Upper lobe of left lung (tissue), 6 donors: ENCODE results near the gene SLC39A5. TPM values are rescaled to one million over a fixed set of nuclear protein-coding genes. Genes with fewer than 3 reads are reported as not detected.
A peak's percentile ranks its signal among the peaks of the same experiment; 100 is the strongest.

Experiments used
- ATAC-seq, 2 donors: fragments of 200-7000 bp; cut with Tn5 transposase; one replicate each; pipeline ENCODE4 v1.9.1; 2022; ENCODE audit warnings: mild to moderate bottlenecking in 2 of 2, moderate library complexity in 2 of 2; ENCODE audit not compliant: low FRiP score in 2 of 2
- DNase-seq, 2 donors: peaks; one replicate each; pipeline ENCODE4 v3.0.0-alpha.2; 2019 to 2020
- H3K27ac ChIP-seq, 4 donors: fragments of 200-600 bp; sonication (generic); one replicate each; pipeline ENCODE4 v1.5.1; 2016 to 2019
- H3K27me3 ChIP-seq, 4 donors: fragments of 200-600 bp; sonication (generic); one replicate each; pipeline ENCODE4 v1.5.1; 2017 to 2019
- H3K36me3 ChIP-seq, 4 donors: fragments of 200-600 bp; sonication (generic); one replicate each; pipeline ENCODE4 v1.5.1; 2016 to 2019
- H3K4me1 ChIP-seq, 4 donors: fragments of 200-600 bp; sonication (generic); one replicate each; pipeline ENCODE4 v1.5.1; 2018 to 2019
- H3K4me3 ChIP-seq, 4 donors: fragments of 200-600 bp; sonication (generic); one replicate each; pipeline ENCODE4 v1.5.1; 2017 to 2019; ENCODE audit warnings: mild to moderate bottlenecking in 2 of 4, moderate library complexity in 1 of 4
- H3K9me3 ChIP-seq, 4 donors: fragments of 200-600 bp; sonication (generic); one replicate each; pipeline ENCODE4 v1.5.1; 2018 to 2019
- EP300 ChIP-seq, 4 donors: sonication (generic); formaldehyde crosslinking; IDR thresholded peaks; one replicate each; pipeline ENCODE4 v1.5.1; 2017; ENCODE audit warnings: antibody characterized with exemption in 4 of 4, control low read depth in 2 of 4
- POLR2A ChIP-seq, 4 donors: fragments of 450-650 bp; IDR thresholded peaks; one replicate each; pipeline ENCODE4 v1.5.1; 2016 to 2017; ENCODE audit warnings: antibody characterized with exemption in 4 of 4, mild to moderate bottlenecking in 2 of 4
- POLR2AphosphoS5 ChIP-seq, 2 donors: sonication (generic); formaldehyde crosslinking; IDR thresholded peaks; one replicate each; pipeline ENCODE4 v1.5.1; 2017; ENCODE audit warnings: antibody characterized with exemption in 2 of 2
- WGBS, 2 donors: methylation state at CpG; one replicate each; pipeline ENCODE4 v1.1.5; 2017 to 2018; 5-methylcytosine and 5-hydroxymethylcytosine counted together
- total RNA-seq, 6 donors: library from RNA; depleted of rRNA in 4 of 6; stranded (reverse); fragments of >200 nt in 4 of 6; gene quantifications; one replicate each; pipeline versions ENCODE4 v1.1.0 to v1.2.1, GENCODE V29; 2016 to 2021
- TF ChIP-seq, protein P1 (sequence below), 6 experiments: fragments of 450-650 bp in 4 of 6; fragments of 200-600 bp in 2 of 6; sonication (generic) in 2 of 6; IDR thresholded peaks; one replicate each; pipeline ENCODE4 v1.5.1; 2016 to 2019; ENCODE audit warnings: antibody characterized with exemption in 6 of 6
- donor health status: DM: no; HTN: no; CAD: no; lungs with moderate emphysema.
- donor health status: DM: no; HTN: yes; CAD: no; lungs with severe emphysema.

The SLC39A5 gene
- total RNA-seq, 6 donors from 2014 or later: 0.37 to 1.2 (median 1.1) TPM; not detected in 3

DNA sequence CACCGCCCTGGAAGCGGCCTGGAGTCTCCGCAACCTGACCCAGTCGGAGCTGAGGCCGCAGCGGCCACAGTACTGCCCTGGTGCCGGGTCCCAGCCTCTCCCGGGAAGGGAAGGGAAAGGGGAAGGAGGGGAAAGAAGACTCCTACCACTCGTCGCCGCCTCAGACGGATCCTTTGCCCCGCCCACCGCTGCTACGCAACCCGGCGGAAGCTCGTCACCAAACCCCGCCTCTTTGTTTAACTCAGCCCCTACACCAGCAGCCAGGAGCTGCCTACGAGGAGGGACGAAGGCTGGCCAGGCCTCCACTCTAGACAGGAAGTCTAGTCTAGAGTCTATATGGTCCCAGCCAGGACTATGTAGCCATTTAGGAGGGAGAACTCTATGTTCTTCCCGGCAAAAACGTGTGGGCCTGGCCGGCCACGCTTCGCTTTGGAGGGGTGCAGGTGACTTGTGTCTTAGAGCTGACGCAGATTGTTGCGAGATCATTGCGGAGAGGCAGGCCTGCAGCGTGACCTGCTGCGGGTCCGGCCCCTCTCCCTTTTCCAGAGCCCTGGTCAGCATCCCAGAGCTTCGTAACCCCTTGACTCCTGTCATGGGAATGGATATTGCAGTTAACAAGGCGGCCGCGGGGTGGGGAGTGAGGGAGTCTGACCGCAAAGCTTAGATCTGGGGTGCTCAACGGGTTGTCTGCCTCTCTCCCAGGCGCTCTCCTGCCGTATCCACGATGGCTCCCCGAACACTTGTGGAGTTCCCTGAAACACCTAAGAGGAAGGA, 7.9 kb upstream of the SLC39A5 start, which contains the start of gene RNF41:
RNF41 (minus strand) TSS at position 166 of the 774 bp plus-strand sequence. CDS start 7,875 bp downstream, outside the sequence.
- DNase-seq: peak; percentile 99
- ATAC-seq: peak; percentile 92 to 96
- TF ChIP-seq POLR2AphosphoS5 (IDR thresholded peaks at IDR 0.05) (peak; percentile 95 to 99), POLR2A (IDR thresholded peaks at IDR 0.05) (peak in 3 of 4 donors; percentile 90 to 98 (median 98)), EP300 (IDR thresholded peaks at IDR 0.05) (peak in 1 of 4 donors; percentile 3)
- TF ChIP-seq, protein P1, sequence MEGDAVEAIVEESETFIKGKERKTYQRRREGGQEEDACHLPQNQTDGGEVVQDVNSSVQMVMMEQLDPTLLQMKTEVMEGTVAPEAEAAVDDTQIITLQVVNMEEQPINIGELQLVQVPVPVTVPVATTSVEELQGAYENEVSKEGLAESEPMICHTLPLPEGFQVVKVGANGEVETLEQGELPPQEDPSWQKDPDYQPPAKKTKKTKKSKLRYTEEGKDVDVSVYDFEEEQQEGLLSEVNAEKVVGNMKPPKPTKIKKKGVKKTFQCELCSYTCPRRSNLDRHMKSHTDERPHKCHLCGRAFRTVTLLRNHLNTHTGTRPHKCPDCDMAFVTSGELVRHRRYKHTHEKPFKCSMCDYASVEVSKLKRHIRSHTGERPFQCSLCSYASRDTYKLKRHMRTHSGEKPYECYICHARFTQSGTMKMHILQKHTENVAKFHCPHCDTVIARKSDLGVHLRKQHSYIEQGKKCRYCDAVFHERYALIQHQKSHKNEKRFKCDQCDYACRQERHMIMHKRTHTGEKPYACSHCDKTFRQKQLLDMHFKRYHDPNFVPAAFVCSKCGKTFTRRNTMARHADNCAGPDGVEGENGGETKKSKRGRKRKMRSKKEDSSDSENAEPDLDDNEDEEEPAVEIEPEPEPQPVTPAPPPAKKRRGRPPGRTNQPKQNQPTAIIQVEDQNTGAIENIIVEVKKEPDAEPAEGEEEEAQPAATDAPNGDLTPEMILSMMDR (IDR thresholded peaks at IDR 0.05): peak in 4 of 6 experiments; percentile 8 to 50 (median 18)
- no peaks in the 10 kb centered on the region for H3K9me3 ChIP-seq
- H3K27me3 ChIP-seq: no peaks in the 10 kb centered on the region
- 0 to 1% methylated on average over 31 to 34 of the region's 42 CpGs for WGBS, 2 donors
- peak within 1 kb of the TSS; percentile 96 to 100 (median 96) for H3K27ac ChIP-seq
- peaks cover 39 to 52% (median 42%) of the 10 kb centered on the region in 4 donors for H3K4me1 ChIP-seq
- H3K4me3 ChIP-seq: peak within 1 kb of the TSS; percentile 79 to 96 (median 84)
- peaks cover 0 to 8% (median 0%) of the 10 kb centered on the region in 4 donors for H3K36me3 ChIP-seq

GRCh38 chr12:56222531-56222895, 7.3 kb upstream of the SLC39A5 start:
- 5 to 20% methylated on average over 4 of the region's 4 CpGs for WGBS, 2 donors
- H3K27me3 ChIP-seq: no peaks in the 10 kb centered on the region
- peak overlapping the region; percentile 26 to 96 (median 84) for H3K4me3 ChIP-seq
- no peaks in the 10 kb centered on the region for H3K9me3 ChIP-seq
- peaks cover 38 to 52% (median 41%) of the 10 kb centered on the region in 4 donors for H3K4me1 ChIP-seq
- DNase-seq (no peak), ATAC-seq (no peak)
- no peak for TF ChIP-seq POLR2AphosphoS5 (IDR thresholded peaks at IDR 0.05)
- no peak for TF ChIP-seq EP300 (IDR thresholded peaks at IDR 0.05)
- TF ChIP-seq POLR2A (IDR thresholded peaks at IDR 0.05): no peak
- TF ChIP-seq, protein P1 (IDR thresholded peaks at IDR 0.05): no peak
- H3K36me3 ChIP-seq: peaks cover 0 to 5% (median 0%) of the 10 kb centered on the region in 4 donors
- H3K27ac ChIP-seq: peak overlapping the region; percentile 96 to 100 (median 96)

DNA sequence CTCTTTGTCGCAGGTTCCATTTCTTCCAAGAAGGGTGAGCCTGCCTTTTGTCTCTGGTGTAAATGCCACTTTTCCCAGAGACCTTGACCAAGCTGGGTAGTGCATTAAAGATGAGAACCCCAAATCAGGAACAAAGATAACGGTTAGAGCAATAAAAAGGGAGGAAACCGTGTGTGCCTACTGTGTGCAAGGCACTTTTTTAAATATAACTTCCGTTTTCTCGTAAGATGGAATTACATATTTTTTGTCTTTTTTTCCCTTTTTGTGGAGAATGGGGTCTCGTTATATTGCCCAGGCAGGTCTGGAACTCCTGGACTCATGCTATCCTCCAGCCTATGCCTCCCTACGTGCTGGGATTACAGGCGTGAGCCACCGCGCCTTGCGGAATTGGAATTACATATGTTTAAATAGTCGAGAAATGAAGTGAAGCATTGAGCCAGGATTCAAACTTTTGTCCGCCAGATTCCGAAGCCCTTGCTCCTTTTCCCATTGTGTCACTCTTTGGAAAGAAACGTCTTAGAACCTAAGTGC, 6.2 kb upstream of the SLC39A5 start:
- Histone ChIP-seq H3K9me3 (no peaks in the 10 kb centered on the region), H3K4me3 (peak overlapping the region in 3 of 4 donors; percentile 58 to 65 (median 62)), H3K4me1 (peaks cover 37 to 52% (median 41%) of the 10 kb centered on the region in 4 donors), H3K36me3 (peaks cover 0 to 7% (median 0%) of the 10 kb centered on the region in 4 donors), H3K27me3 (no peaks in the 10 kb centered on the region), H3K27ac (peak overlapping the region; percentile 74 to 100 (median 90))
- TF ChIP-seq EP300 (IDR thresholded peaks at IDR 0.05) (no peak), POLR2A (IDR thresholded peaks at IDR 0.05) (no peak), POLR2AphosphoS5 (IDR thresholded peaks at IDR 0.05) (no peak)
- TF ChIP-seq, protein P1 (IDR thresholded peaks at IDR 0.05): no peak
- WGBS, 2 donors: 25 to 32% methylated on average over 15 of the region's 15 CpGs
- no peak for ATAC-seq
- no peak for DNase-seq

DNA sequence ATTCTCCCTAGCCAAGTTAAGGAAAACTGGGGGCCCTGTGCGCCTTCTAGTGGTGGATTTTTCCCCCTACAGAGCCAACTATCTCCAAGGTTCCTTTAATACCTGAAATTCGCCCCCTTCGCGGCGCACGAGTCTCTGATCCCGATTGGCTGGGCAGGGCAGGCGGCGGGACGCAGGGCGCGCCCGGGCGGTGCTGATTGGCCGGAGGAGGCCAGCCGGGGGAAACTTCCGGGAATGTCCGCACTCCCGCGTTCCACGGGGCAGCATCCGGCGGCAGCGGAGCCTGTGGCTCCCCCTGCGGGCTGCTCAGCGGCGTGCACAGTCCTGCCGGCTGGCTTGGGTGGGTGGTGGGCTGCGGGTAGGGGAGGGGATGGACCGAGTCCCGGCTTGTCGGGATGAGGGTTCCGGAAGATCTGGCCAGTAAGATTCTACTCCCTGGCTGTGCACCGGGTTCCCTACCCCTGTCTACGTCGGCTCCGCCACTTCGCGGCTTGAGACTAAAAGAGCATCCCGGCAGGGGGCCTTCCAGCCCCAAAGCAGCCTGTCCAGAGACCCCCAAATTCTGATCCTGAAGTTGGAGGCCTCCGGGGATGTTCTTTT, 5.6 kb upstream of the SLC39A5 start, which contains the start of gene NABP2:
NABP2 (plus strand) TSS at position 241 of the 600 bp plus-strand sequence. CDS start 515 bp downstream, outside the sequence.
- TF ChIP-seq POLR2AphosphoS5 (IDR thresholded peaks at IDR 0.05): peak; percentile 67 to 74
- peak in 2 of 4 donors; percentile 18 to 46 for TF ChIP-seq POLR2A (IDR thresholded peaks at IDR 0.05)
- TF ChIP-seq, protein P1 (IDR thresholded peaks at IDR 0.05): peak; percentile 90 to 99 (median 97)
- no peak for TF ChIP-seq EP300 (IDR thresholded peaks at IDR 0.05)
- Histone ChIP-seq H3K9me3 (no peaks in the 10 kb centered on the region), H3K27me3 (no peaks in the 10 kb centered on the region), H3K4me1 (peaks cover 37 to 51% (median 41%) of the 10 kb centered on the region in 4 donors), H3K36me3 (peaks cover 0 to 13% (median 0%) of the 10 kb centered on the region in 4 donors), H3K4me3 (peak within 1 kb of the TSS; percentile 58 to 65 (median 60)), H3K27ac (peak within 1 kb of the TSS; percentile 96 to 100 (median 96))
- peak; percentile 92 to 93 for ATAC-seq
- 0 to 1% methylated on average over 13 to 27 of the region's 41 CpGs for WGBS, 2 donors
- DNase-seq: peak; percentile 98
